Kidney (tissue), 14 donors: Measurements from ENCODE around the gene METTL9. TPM values are rescaled to one million over a fixed set of nuclear protein-coding genes. Genes with fewer than 3 reads are reported as not detected.
A peak's percentile ranks its signal among the peaks of the same experiment; 100 is the strongest.
"Not testable (repeated sequence)": the region's sequence is repeated elsewhere in the genome, so short reads cannot be mapped to it uniquely, and the experiment has no call there.

ENCODE experiments used
- DNase-seq, 5 donors: peaks; one replicate each; pipeline ENCODE4 v3.0.0-alpha.2; 2013 to 2020
- FAIRE-seq: peaks from 2 replicates; lab custom pipeline; 2012; peaks lifted over from hg19 to GRCh38; lab: Jason Lieb, UNC
- H3K27ac ChIP-seq, 2 donors: one replicate each; pipeline ENCODE4 v1.7.0; 2013; ENCODE audit warnings: low read depth in 2 of 2, low read length in 2 of 2, inconsistent platforms in 1 of 2
- H3K27me3 ChIP-seq: one replicate; pipeline ENCODE4 v1.7.1; 2013; ENCODE audit warnings: low read length, inconsistent platforms; ENCODE audit not compliant: control insufficient read depth, insufficient read depth
- H3K36me3 ChIP-seq, 3 donors: one replicate each; pipeline versions ENCODE4 v1.7.0 to v1.7.1; 2013; ENCODE audit warnings: low read length in 3 of 3, control low read depth in 1 of 3, inconsistent platforms in 1 of 3; ENCODE audit not compliant: insufficient read depth in 3 of 3, control insufficient read depth in 2 of 3
- H3K4me1 ChIP-seq, 3 donors: one replicate each; pipeline versions ENCODE4 v1.7.0 to v1.7.1; 2013; ENCODE audit warnings: low read length in 3 of 3, inconsistent platforms in 1 of 3, low read depth in 1 of 3; ENCODE audit not compliant: control insufficient read depth in 2 of 3, insufficient read depth in 2 of 3
- H3K4me3 ChIP-seq, 3 donors: one replicate each; pipeline versions ENCODE4 v1.7.0 to v1.8.1; 2013; ENCODE audit warnings: low read length in 3 of 3, control low read depth in 1 of 3, inconsistent platforms in 1 of 3
- H3K9ac ChIP-seq, 3 donors: one replicate each; pipeline versions ENCODE4 v1.7.0 to v1.7.1; 2013; ENCODE audit warnings: low read length in 3 of 3, control low read depth in 1 of 3, inconsistent platforms in 1 of 3
- H3K9me3 ChIP-seq, 3 donors: one replicate each; pipeline versions ENCODE4 v1.7.0 to v1.7.1; 2013; ENCODE audit warnings: low read length in 3 of 3, control low read depth in 1 of 3, inconsistent platforms in 1 of 3; ENCODE audit not compliant: control insufficient read depth in 2 of 3, insufficient read depth in 1 of 3
- CTCF ChIP-seq: IDR thresholded peaks from 3 replicates; pipeline ENCODE4 v1.5.1; 2012; ENCODE audit warnings: mild to moderate bottlenecking, moderate library complexity, borderline replicate concordance; ENCODE audit not compliant: insufficient read depth; ENCODE audit errors: extremely low read depth
- intact Hi-C: fragments of 100-400 bp; cut with DNase I; formaldehyde crosslinking; loops from one replicate; pipeline ENCODE4 v1.11.1; 2022
- polyA plus RNA-seq: library from polyadenylated mRNA; stranded (reverse); fragments of 350-450 nt; fragmentation: Illumina TruSeq; extraction: RNeasy Lipid Tissue Mini Kit (QIAGEN cat#74804); gene quantifications from one replicate; pipeline ENCODE4 v1.2.3, GENCODE V29; 2014; ENCODE audit warnings: low read depth, low replicate concordance; ENCODE audit not compliant: insufficient read depth
- total RNA-seq: library from RNA; stranded (reverse); fragmentation: NEBNext Ultra II Directional; extraction: Animal tissue kit (Norgen Biotek cat#: 25700); gene quantifications from one replicate; pipeline ENCODE4 v1.2.1, GENCODE V29; 2021
- donor health status: control.
- donor health status: control.
- donor health status: control.
- donor health status: control.
- donor health status: control.
- donor health status: DM: yes; HTN: yes; CAD: no.
- donor health status: Normal renal cell carcinoma (clear cell type).

Gene METTL9
- total and polyA plus RNA-seq, 2 donors from 2014 or later = 129 to 193 TPM

- no peak for TF ChIP-seq CTCF
- no peak overlapping the region for H3K9ac ChIP-seq
- H3K27ac ChIP-seq = peak overlapping the region in 1 of 2 donors; percentile 22
- no peaks in the 10 kb centered on the region for H3K27me3 ChIP-seq
- no peak for FAIRE-seq
- H3K36me3 ChIP-seq = peaks cover 0 to 10% (median 0%) of the 10 kb centered on the region in 3 donors
- no peak for DNase-seq
- intact Hi-C loops = no loop called here
- H3K9me3 ChIP-seq = no peaks in the 10 kb centered on the region
- no peak overlapping the region for H3K4me3 ChIP-seq
- H3K4me1 ChIP-seq = peaks cover 0 to 3% (median 0%) of the 10 kb centered on the region in 3 donors
Observed at GRCh38 chr16:21634216-21634615, 34.8 kb downstream of the METTL9 start.

DNA sequence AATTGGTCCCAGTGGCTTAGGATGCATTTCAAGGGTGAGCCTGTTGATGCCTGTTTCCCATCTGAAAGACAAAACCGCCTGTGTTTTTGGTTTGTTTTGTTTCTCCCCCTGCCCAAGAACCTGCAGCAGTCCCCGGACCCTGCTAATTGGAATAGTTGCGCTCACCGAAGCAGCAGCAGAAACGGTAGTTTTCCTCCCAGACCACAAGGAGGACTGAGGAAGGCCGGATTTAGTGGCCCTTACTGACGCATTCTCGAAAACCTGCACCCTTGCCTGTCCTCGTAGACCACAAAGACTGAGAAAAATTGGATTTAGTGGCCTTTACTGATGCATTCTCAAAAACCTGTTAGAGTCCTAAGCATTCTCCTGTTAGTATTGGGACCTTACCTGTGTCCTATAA lies 36.3 kb downstream of the METTL9 start:
- FAIRE-seq, intact Hi-C loops, H3K9ac ChIP-seq, H3K27me3 ChIP-seq, DNase-seq, H3K4me3 ChIP-seq, H3K4me1 ChIP-seq, H3K27ac ChIP-seq, H3K9me3 ChIP-seq: not testable (repeated sequence)
- peaks cover 0 to 10% (median 0%) of the 10 kb centered on the region in 3 donors for H3K36me3 ChIP-seq

DNA sequence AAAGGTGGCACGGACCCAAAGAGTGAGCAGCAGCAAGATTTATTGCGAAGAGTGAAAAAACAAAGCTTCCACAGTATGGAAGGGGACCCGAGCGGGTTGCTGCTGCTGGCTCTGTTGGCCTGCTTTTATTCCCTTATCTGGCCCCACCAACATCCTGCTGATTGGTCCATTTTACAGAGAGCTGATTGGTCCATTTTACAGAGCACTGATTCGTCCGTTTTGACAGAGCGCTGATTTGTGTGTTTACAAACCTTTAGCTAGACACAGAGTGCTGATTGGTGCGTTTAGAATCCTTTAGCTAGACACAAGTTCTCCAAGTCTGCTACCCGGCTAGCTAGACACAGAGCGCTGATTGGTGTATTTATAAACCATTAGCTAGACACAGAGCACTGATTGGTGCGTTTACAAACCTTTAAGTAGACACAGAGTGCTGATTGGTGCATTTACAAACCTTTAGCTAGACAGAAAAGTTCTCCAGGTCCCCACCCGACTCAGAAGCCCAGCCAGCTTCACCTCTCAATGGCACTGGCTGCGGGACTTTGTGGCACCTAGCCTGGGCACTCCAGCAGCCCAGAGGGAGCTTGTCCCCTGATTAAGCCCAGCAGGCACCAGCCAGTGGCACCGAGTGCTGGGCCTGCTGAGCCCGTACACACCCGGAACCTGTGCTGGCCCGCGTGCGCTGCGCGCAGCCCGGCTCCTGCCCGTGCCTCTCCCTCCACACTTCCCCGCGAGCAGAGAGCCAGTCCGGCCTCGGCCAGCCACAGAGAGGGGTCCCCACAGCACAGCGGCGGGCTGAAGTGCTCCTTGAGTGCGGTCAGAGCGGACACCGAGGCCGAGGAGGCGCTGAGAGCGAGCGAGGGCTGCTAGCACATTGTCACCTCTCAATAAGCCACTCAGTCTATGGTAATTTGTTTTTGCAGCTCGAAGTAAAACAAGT lies 37.9 kb downstream of the METTL9 start:
- no peaks in the 10 kb centered on the region for H3K27me3 ChIP-seq
- intact Hi-C loops = no loop called here
- no peak overlapping the region for H3K27ac ChIP-seq
- no peak overlapping the region for H3K9ac ChIP-seq
- DNase-seq (peak in 1 of 5 donors; percentile 78), FAIRE-seq (no peak)
- H3K4me3 ChIP-seq = no peak overlapping the region
- no peaks in the 10 kb centered on the region for H3K4me1 ChIP-seq
- TF ChIP-seq CTCF = no peak
- peaks cover 0 to 10% (median 0%) of the 10 kb centered on the region in 3 donors for H3K36me3 ChIP-seq
- no peaks in the 10 kb centered on the region for H3K9me3 ChIP-seq

- FAIRE-seq (no peak), DNase-seq (no peak)
- TF ChIP-seq CTCF = no peak
- no peaks in the 10 kb centered on the region for H3K4me1 ChIP-seq
- no peaks in the 10 kb centered on the region for H3K9me3 ChIP-seq
- no peak overlapping the region for H3K4me3 ChIP-seq
- intact Hi-C loops = no loop called here
- H3K9ac ChIP-seq = no peak overlapping the region
- H3K27me3 ChIP-seq = no peaks in the 10 kb centered on the region
- peaks cover 0 to 10% (median 0%) of the 10 kb centered on the region in 3 donors for H3K36me3 ChIP-seq
- no peak overlapping the region for H3K27ac ChIP-seq
Observed at GRCh38 chr16:21638573-21638975, 39.2 kb downstream of the METTL9 start.
